Measurements from ENCODE around the gene HUWE1.

DNA sequence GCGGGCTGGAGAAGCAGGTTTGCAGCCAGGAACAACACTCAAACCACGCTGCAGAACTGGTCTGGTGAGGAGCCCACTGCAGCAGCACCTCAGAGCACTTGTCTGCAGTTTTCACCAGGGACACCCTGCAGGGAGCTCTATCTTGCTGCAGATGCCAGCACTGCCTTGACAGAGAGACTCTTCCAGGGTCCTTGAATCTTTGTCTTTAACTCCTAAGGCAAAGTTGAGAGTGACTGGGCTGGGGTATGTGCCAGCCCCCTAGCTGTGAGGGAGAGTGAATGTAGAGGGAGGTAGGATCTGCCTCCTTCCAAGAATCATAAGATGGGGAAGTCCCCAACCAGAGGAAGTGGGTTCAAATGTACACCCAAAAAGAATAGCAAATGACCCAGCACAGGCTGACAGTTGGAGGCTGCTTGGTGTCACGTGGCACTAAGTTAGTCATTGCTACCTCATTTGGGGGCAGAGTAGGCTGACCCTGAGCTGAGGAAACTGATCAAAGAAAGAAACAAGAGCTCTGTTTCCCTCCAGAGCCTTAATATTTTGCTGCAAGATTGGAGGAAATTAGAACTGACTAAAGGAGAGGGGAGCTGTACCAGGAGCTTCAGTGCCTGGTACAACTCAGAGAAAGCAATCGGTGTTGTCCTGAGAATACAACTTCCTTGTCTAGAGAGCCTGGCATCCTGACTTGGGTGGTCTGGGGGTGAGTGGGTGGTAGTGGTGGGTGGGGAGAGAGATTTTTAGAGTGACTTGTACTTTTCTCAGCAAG is 28.2 kb upstream of the HUWE1 start:
- TF ChIP-seq POLR2AphosphoS5 (IDR thresholded peaks at IDR 0.05), result no peak
- TF ChIP-seq, protein P1, sequence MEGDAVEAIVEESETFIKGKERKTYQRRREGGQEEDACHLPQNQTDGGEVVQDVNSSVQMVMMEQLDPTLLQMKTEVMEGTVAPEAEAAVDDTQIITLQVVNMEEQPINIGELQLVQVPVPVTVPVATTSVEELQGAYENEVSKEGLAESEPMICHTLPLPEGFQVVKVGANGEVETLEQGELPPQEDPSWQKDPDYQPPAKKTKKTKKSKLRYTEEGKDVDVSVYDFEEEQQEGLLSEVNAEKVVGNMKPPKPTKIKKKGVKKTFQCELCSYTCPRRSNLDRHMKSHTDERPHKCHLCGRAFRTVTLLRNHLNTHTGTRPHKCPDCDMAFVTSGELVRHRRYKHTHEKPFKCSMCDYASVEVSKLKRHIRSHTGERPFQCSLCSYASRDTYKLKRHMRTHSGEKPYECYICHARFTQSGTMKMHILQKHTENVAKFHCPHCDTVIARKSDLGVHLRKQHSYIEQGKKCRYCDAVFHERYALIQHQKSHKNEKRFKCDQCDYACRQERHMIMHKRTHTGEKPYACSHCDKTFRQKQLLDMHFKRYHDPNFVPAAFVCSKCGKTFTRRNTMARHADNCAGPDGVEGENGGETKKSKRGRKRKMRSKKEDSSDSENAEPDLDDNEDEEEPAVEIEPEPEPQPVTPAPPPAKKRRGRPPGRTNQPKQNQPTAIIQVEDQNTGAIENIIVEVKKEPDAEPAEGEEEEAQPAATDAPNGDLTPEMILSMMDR (IDR thresholded peaks at IDR 0.05), result no peak

Measured in stomach (tissue), 4 donors.